ENCODE measurements around the gene CHST10.

CHST10 gene

DNA sequence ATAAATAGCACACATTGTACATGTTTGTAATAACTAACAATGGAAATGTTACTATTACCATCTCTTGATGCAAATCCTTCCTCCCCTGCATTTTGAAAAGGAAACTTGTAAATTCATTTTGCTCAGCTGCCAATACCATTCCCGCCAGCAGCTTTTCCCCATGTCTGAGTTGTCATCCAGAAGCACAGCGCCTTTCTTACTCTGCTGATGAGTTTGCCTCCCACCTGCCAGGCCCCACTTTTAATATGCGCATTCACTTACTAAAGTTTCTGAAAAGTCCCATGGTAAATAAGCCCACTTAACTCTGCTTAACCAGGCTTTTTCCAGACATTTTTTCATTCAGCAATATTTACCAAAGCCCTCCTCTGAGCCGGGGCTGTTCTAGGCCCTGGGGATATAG is 3.9 kb downstream of the CHST10 start:
- DNase-seq = no peak

DNA sequence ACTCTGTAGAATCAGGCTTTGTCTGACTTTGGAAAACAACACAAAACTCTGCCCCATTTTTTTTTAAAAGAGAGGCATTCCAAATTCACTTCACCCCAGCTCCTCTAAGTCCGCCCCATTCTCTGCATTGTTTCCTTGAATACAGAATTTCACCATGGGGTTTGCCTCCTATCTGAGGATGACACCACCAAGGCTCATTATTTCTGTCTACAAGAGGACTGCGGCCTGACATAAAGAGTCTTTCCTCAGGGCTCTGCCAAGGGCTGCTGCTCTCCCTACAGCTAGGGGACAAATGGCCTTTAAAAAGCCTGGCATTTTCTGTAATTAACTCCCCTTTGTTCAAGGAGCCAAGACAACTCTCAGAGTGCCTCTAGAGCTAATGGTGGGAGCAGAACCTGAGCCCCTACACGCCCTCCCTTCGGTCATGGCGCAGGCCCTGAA is 4.6 kb downstream of the CHST10 start:
- no peak for DNase-seq

DNA sequence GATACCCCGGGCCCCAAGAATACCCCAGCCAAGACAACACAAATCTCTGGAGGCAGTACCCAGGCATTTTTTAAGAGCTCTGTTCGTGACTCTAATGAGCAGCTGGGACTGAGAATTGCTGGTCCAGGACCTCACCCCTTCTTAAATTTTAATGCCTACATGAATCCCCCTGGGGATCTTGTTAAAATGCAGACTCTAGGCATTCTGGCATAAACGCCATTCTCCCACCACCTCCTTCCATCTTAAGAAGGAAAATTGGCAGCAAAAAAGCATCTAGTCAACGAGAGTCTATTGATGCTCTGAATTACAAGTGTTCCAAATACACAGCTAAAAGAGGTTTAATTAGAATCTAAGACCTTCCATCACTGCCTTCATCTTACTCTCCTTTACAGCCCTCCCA is 5.0 kb downstream of the CHST10 start:
- no peak for DNase-seq

DNA sequence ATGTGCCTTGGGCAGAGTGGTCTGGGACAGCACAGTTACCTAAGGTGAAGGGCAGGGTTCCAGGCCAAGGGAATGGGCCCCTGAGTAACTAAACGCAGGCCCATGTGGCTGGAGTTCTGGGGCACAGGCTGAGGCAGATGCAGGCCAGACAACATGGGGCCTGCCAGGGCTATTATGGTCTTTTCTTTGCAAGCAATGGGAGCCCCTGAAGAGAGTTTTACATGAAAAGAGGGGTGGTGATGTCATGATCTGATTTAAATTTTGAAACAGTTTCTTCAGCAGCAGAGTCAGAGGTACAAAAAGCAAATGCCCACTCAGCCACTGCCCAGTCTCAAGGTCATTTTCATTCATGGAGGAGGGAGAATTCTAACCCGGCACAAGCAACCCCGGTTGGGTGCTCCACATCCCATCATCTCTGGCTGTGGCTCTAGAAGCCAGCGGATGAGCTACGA is 5.6 kb downstream of the CHST10 start:
- no peak for DNase-seq

DNA sequence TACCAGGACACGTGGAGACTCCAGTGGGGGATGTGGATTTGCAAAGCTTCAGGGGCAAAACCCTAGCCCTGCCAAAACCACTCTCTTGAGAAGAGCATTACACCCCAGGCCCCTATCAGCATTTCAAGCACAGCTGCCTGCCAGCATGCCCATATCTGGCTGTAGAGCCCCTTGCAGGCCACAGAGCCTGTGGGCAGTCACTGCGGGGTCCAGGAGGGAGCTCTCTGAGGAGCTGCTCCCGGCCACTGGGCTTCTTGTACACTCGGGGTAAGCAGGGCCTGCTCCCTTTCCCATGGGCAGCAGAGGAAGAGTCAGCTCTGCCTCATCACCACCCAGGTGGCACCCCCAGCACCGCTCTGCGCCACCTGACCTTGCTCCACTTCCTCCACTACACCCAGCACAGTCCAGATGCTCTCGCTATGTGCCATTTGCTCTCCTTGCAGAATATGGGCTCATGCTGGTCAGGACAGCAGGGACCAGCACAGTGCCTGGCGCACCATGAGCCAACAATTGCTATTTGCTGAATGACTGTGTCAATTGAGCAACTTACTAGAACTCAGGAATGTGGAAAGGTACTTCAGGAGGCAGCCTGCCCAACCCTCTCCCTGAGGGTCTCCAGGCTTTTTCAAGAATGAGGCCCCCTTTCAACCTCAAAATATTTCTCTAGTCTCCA is 7.4 kb downstream of the CHST10 start:
- no peak for DNase-seq

DNA sequence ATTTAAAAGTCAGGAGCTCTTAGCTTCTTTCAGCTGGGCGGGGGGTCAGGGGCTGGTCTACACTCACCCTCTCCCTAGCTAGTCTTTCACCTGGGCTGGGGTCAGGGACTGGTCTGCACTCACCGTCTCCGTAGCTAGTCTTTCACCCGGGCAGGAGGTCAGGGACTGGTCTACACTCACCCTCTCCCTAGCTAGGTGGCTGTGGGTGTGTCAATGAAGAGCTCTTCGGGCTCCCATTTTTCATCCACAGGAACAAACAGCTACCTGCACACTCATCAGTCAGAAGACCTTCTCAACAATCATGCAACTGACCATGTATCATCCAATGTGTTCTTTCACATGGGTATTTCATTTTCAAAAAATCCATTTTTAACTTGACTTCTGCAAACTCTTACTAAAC is 8.0 kb downstream of the CHST10 start:
- no peak for DNase-seq

DNA sequence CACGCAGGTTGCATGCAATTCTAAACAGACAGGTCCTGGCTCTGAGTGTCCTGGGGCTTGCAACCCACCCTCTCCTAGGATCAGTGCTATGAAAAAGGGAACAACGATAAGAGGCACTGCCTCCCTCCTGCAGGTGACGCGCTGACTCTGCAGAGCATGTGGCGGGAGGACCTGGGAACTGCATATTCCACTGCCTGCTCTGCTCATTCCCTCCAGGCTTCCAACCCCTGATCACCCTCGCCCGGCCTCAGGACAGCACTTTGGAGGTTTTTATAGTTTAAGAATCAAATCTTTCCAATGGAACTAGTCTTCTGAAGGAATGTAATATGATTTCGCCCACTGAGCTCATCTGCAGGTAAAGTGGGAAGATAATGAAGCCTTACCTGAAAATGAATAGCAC is 8.5 kb downstream of the CHST10 start:
- no peak for DNase-seq

DNA sequence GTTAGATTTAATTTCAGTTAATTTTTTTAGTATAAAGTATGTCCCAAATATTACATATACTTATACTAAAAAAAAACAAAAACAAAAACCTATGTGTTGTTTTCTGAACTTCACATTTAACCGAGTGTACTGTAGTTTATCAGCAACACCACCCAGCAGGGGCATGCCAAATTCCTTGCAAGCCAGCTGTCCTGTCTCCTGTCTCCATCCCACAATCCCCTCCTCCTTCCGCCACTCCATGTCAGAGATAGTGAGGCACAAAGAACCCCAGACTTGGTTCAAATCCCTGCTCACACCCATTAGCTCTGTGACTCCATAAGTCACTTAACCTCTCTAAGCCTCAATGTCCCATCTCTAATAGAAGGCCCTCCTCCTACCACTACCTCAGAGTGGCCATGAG is 9.4 kb downstream of the CHST10 start:
- DNase-seq = no peak

DNA sequence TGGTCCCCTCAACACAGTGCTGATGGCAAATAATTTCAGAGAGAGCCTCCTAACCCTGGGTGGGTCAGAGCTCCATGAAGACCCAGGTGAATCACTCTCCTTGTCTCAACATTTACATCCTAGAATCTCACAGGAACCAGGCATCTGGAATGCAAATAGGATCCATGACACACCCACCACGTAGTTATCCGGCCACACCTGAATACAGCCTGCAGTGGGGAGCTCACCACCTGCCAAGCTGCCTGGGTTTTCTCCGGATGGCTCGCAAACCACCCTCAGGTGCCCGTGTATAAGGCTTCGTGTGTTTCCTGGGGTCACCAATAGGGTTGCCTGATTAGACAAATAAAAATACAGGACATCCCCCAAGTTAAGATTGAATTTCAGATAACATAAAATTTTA is 9.9 kb downstream of the CHST10 start:
- no peak for DNase-seq

DNA sequence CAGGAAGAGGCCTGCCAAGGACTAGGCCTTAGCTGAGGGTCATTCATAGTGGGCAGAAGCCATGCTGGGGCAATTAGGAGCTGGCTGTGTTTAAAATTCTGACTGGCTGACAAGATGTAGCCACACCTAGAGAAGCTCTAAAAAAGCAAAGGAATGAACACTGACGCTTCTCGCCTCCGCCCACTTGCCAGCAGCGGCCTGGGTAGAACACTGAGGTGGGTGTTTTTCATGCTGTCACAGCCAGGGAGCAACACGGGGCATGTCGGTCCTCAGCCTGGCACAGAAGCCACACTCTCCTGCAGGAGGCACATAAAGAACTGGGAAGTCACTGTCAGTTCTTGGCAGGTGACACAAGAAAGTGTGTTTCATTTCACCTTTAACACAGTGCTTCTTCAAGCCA is 10.4 kb downstream of the CHST10 start:
- no peak for DNase-seq

DNA sequence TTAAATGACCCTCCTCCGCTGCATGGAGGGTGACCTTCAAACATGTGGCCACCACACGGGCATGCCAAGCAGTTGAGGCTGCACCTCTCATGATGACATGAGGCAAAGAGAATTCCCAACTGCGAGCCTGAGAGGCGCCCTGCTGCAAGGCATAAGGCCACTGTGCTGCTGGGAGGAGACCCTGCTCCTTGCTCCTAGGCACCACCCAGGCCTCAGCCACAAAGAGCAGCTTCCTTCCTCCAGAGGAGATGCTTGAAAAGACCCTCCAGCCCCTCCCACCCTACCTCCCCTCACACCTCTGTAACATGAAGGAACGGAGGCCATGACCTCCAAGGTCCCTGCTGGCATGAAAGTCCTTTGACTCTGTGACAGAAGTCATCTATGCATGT is 11.4 kb downstream of the CHST10 start:
- no peak for DNase-seq

DNA sequence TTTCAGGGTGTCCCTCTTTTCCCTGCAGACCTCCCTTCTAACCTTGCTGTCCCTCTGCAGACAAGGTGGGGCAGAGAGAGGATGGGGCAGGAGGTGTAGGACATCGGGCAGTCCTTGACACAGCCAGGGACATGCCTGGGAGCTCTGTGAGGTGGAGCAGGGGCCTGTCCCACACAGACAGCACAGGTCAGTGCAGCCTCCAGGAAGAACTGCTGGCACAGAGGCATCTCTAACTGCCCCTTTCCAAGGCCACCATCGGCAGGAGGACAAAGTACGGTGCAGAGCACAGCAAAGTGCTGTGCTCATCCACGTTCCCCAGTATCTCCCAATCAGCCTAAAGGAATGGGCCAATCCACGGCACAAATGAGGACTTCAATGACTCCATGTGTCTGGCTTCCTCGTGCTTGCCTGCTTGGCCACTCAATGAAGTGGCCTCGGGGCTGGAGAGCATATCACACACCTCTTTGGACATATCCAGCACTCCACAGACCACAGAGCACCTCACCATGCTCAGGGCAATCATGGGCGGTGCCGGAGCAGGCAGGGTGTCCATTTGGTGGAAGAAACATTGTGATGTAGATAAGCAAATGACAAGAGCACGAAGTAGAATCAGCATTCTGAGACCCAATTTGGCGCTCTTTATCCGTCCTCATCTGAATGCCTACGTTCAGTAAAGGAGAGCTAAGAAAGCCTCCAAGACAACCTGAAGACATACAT is 11.9 kb downstream of the CHST10 start:
- DNase-seq = no peak

DNA sequence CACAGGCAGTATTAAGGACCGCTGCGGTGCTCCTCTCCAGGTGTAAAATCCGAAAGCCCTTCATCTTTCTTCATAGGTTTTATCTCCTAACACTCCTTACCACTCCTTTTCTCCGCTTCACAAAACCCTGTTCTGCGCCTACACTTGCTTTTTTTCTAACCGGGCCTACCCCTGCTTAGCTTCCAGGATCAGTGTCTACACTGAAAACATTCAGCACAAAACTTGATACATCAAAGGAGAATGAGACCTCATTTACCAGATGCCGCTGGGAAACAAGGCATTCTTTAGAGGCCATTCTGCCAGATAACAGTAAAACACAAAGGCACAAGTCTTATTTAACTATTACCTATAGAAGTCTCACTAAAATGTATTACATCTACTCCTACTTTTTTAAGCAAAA is 13.1 kb downstream of the CHST10 start:
- DNase-seq = no peak

DNA sequence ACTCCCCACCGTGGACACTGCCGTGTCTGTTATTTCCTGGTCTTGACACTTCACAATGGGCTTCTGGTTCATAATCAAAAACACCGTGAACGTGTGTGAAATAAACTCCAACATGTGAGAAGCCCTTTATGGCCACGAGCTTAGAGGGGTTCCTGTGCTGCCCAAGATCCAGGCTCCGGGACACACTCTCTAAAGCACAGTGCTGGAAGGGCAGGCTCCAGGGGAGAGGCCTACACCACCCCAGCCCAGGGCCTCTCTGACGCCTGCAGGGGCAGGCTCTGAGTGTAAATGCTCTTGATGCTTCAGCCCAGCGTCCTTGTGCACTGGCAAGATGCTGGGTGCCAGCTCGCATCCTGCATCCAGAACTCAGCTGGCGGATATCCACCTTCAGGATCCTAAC is 13.7 kb downstream of the CHST10 start:
- no peak for DNase-seq

DNA sequence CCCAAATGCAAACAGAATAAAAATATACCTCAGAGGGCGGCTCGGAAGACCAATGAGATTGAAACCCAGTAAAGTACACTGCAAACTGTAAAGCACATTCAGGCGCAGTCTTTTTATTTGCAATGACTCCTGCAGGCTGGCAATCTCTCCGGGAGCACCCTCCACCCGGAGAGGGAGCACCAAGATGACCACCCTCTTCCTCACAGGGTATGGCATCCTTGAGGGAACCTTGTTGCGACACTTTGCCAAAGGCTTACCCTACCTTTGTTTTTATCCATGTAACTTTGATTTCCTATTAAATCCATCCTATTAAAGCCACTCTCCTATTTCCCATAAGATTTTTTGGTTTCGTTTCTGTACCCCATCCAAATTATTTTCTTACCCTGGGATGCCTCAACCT is 16.2 kb downstream of the CHST10 start:
- no peak for DNase-seq

DNA sequence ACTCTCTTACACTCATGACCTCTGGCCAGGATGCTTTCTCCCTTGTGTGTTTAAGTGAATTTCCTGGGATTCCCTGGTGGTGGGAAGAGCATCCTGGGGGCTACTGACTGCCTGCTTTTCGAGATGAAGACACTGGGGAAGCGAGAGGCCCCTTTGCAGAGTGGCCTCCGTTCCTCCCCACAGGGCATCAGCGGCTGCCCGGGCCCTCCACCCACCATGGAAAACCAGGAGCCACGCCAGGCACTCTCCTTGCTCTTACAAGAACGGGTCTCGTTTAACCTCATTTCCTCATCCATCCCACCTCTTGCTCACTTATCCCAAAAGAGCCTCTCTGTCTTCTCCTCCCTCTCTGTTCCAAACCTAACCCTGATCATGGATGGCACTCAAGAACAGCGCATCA is 17.8 kb downstream of the CHST10 start:
- no peak for DNase-seq

DNA sequence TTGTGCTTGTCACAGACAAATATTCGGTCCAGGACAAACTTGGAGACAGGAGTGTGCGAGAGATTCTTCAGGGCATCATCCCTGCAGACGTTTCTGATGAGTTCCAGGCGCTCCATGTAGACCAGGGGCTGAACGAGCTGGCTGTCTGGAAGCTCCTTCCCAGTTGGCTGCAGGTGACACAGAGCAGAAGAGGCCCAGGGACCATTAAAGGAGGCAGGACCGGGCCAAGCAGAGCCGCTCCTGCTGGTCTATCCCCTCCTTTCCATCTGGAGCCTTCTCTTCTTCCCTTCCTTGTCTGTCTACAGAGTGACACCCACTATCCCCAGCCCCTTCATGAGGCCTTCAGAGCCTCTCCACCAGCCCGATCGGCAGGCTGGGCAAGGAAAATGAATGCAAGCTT is 19.5 kb downstream of the CHST10 start:
- DNase-seq = no peak

DNA sequence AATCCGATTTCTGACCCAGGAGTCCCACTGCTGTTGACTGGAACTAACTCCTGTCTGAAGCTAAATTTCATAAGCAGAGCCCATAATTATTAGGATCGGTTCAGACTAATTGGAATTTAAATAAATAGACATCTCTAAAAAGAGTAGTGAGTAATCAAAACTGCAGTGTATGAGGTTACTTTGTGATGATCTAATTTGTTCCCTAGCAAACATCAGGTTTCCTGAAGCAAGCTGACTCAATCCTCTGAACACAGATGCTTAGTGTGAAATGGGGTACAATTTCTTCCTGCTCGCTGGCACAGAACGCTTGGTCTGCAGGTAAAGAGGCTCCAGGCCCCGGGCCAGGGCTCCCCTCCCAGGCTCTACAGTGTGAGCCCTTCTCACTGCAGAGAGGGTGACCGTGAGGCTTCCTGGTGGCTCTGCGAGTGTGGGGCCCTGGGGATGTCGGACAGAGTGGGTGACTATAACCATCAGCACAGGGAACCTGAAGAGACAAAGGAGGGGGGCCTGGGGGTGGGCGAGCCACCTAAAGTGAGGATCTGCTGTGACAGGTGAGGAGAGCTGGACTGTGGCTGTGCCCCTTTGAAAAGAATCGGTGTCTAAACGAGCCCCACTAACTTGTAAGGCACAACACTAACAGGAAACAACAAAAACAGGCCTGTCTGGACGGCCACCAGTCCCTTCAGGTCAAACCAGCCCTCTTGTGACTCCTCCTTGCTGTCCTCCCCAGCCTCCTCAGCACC is 20.2 kb downstream of the CHST10 start:
- DNase-seq = no peak

DNA sequence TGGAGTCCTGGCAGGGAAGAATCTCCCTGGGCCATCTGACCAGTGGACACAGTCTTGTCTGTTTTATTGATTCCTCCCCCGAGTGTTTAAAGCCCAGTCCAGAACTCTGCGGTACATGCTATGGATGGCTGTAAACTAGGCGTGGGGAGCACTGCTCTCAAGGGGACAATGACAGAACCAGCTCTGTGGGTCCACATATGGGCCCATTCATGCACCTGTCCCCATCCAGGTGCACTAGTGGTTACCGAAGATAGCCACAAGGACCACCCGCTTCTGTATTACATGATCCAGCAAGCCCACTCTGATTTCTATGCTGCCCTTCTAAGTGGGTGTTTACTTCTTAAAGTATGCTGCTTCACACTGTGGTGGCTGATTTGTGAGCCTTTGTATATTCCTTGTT is 21.0 kb downstream of the CHST10 start:
- DNase-seq = no peak

DNA sequence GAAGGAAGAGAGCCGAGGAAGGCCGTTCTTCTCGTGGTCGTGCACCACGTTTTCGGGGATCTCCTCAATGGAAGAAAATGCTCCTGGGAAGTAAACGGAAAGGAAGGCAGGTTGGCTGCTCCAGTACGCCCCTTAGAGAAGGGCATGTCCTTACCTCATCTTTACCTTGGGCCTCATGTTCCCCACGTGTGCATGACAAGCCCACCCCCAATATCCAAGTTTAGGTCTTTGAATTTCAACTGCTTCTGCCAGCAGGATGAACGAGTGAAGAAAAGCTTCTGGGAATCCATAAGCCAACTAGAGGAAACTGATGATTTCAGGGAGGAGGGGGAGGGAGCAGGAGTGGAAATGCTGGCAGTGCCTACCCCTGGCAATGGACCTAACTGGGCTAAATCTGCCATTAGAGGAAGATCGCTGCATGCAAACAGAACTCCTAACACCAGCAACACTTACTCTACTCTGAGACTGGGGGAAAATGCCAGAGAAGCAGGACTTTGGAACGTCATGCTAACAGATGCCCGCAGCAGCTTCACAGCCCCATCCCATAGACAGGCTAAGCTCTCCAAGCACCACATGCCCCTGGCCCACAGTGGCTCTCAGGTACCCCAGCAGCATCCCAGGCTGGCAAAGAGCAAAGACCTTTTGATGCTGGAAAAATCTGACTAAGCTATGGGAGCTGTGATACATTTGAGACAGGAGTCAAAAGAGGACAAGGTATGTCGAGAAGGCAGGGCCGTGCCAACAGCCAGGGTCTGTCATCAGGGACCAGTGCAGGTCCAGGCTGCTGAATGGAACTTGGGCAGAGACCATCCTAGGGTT is 21.7 kb downstream of the CHST10 start:
- no peak for DNase-seq

DNA sequence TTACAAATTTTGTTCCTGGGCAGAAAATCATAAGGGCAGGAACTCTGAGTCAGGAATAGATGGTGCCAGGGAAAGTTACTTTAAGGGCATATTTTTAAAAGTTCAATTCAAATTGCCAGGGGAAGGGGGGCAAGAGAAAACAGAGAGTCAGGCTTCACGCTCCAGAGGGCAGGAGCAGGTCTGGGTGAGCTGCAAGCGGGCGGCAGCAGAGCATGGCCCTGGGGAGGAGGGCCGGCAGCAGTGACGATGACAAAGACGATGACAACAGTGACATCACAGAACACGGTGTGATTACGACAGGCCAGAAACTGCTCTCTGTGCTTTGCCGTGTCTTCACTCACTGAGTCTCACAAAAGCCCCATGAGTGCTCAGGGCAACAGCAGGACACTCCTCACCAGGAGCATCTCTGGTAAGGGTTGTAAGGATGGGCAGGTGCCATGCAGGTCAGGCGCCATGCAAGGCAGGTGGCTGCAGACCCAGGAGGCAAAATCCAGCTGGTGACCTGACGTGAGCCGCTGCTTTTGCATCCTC is 23.3 kb downstream of the CHST10 start:
- no peak for DNase-seq

DNA sequence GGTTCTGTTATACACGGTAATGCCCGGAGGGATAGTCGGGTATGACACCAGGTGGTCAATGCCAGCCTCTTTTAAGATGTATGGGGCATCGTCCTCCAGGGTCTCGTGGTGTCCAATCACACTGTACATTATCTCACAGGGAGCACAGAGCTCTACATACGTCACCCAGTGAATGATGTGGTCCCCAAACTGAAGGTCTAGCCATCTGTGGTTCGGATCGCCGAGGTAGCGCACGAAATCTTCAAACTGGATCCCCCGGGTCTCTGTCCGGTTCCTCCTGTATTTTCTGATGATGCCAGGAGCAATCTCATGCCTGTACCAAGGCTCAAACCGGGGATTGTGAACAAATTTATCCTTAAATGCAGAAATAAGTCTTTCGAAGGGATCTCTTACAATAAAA is 24.1 kb downstream of the CHST10 start:
- no peak for DNase-seq

DNA sequence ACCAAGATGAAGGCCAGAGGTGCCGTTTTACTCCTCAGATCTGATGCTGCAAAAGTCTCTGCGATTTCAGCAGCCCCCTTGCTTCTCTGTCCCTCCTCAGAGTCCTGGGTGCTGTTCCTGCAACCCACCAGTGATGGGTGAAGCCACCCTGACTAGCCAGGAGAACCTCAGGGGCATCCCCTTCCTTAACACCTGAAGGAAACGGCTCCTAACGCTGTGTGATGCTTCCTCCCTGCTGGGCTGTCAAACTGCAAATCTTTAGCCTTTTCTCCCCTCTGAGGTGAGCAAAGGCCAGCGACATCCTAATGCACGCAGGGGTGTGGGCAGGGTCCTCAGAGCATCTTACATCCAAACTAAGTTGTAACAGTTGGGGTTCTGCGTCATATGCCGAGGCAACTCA is 24.8 kb downstream of the CHST10 start:
- no peak for DNase-seq

Measured in CD4-positive, alpha-beta T cell treated with Interleukin-4 for 4 hours (primary cell).